ENCODE results near the gene ZFP90. TPM values are rescaled to one million over a fixed set of nuclear protein-coding genes. Genes with fewer than 3 reads are reported as not detected.

Gene ZFP90
- total and polyA plus RNA-seq, 9 of the 15 experiments (the other 6 are each of a cell fraction or from before 2014, with no cell fraction given) = 0.66 to 2.9 (median 2.3) TPM

DNA sequence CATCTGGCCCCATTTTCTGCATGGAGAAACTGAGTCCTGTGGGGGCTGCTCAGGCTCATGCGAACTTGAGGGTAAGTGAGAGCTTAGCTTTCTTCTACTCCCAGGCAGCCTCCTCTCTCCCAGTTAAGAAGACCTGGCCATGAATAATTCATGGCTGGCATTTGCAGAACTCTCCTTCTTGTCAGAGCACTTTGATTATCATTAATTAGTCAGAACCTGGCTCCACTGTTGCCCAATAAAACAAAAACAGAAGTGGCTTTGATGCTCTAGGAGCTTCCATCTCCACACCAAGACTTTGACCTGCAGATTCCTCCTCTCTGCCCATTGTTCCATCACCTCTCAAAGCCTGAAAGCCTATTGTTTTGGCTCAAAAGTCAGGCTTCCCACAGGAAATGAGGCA lies 60.5 kb downstream of the ZFP90 start (continued):
- TF ChIP-seq, protein P1, sequence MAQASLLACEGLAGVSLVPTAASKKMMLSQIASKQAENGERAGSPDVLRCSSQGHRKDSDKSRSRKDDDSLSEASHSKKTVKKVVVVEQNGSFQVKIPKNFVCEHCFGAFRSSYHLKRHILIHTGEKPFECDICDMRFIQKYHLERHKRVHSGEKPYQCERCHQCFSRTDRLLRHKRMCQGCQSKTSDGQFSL (CRISPR knock-in tag; IDR thresholded peaks at IDR 0.05) = no peak
- TF ChIP-seq, protein P1 (tag; IDR thresholded peaks at IDR 0.05) = no peak
- TF ChIP-seq, protein P2, sequence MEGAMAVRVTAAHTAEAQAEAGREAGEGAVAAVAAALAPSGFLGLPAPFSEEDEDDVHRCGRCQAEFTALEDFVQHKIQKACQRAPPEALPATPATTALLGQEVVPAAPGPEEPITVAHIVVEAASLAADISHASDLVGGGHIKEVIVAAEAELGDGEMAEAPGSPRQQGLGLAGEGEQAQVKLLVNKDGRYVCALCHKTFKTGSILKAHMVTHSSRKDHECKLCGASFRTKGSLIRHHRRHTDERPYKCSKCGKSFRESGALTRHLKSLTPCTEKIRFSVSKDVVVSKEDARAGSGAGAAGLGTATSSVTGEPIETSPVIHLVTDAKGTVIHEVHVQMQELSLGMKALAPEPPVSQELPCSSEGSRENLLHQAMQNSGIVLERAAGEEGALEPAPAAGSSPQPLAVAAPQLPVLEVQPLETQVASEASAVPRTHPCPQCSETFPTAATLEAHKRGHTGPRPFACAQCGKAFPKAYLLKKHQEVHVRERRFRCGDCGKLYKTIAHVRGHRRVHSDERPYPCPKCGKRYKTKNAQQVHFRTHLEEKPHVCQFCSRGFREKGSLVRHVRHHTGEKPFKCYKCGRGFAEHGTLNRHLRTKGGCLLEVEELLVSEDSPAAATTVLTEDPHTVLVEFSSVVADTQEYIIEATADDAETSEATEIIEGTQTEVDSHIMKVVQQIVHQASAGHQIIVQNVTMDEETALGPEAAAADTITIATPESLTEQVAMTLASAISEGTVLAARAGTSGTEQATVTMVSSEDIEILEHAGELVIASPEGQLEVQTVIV (CRISPR knock-in tag; IDR thresholded peaks at IDR 0.05; ENCODE audit: borderline replicate concordance) = no peak
- TF ChIP-seq ZSCAN32 (CRISPR knock-in tag; IDR thresholded peaks at IDR 0.05) = no peak
- no peak for TF ChIP-seq NRF1 (conservative IDR thresholded peaks at IDR 0.05 in 1 of 2, IDR thresholded peaks at IDR 0.05 in 1 of 2)
- no peak for TF ChIP-seq GABPB1 (CRISPR knock-in tag; IDR thresholded peaks at IDR 0.05)
- no peak for TF ChIP-seq RBM14 (IDR thresholded peaks at IDR 0.05; ENCODE audit: borderline replicate concordance, insufficient read depth, low read depth, low read length)
- TF ChIP-seq HNRNPH1 (optimal IDR thresholded peaks at IDR 0.05; ENCODE audit: low read depth, low read length) = no peak
- TF ChIP-seq SREBF1 (IDR thresholded peaks at IDR 0.05; ENCODE audit: borderline replicate concordance, low read depth, low read length) = no peak

Measured in K562 (cell line).